ENCODE results near the gene INO80E.
"Not testable (repeated sequence)": the region's sequence is repeated elsewhere in the genome, so short reads cannot be mapped to it uniquely, and the experiment has no call there.

Gene INO80E

DNA sequence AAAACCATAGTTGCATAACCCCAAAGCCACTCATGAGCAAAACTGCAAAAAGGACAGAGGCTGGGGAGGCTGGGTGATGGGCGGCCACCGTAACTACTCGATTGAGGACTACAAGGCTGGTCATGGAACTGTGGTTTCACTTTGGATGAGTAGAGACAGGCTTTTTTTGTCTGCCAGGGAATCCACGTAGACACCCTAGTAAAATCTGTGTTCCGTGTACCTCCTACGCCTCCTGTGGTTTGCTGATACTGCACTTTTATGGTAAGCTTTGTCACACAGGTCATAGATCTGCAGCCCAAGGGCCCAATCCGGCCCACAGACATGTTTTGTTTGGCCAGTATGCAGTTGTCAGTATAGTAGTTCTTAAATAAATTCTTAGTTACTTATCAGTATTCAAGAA lies 37.2 kb downstream of the INO80E start:
- DNase-seq, result no peak

DNA sequence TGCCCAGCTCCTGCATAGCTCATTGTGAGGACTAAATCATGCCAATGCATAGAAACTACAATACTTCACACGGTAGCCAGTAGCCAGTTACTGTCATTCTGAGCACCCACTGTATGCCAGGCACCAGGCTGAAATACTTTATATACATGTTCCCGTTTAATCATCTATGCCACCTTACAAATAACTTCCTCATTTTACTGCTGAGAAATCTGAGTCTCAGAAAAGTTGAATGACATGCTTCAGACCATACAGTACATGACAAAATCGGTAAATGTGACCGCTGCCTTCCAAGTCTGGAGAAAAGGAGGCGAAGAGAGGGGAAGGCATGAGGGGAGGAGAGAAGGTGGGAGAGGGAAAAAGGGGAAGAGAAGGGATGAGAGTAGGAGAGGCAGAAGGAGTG lies 44.2 kb downstream of the INO80E start:
- no peak for DNase-seq

DNA sequence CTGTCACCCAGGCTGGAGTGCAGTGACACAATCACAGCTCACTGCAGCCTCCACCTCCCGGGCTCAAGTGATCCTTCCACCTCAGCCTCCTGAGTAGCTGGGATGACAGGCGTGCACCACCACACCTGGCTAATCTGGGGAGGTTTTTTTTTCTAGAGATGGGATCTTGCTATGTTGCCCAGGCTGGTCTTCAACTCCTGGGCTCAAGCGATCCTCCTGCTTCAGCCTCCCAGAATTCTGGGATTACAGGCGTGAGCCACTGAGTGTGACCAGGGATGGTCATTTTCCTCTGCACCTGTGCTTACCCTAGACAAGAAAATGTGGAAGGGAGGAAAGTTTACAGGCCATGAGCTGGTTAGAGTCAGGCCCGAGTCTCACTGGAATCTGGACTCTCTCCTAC lies 44.6 kb downstream of the INO80E start:
- not testable (repeated sequence) for DNase-seq

DNA sequence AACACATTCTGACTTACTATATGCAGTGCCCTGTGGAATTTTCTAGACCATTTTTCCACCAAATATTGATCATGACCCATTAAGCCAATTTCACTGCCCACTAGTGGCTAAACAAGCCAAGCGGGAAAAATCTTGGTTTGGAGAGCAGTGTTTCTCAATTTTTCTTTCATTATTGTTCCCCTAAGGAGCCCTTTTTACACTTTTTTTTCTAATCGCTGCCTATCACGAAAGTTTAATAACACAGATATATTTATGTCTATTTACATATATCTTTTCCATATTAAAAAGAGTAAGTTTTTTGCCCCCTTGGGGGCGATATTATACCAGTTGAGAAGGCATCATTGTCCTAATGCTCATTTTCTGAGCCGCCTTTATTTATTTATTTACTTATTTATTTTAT lies 45.8 kb downstream of the INO80E start:
- DNase-seq, result no peak

DNA sequence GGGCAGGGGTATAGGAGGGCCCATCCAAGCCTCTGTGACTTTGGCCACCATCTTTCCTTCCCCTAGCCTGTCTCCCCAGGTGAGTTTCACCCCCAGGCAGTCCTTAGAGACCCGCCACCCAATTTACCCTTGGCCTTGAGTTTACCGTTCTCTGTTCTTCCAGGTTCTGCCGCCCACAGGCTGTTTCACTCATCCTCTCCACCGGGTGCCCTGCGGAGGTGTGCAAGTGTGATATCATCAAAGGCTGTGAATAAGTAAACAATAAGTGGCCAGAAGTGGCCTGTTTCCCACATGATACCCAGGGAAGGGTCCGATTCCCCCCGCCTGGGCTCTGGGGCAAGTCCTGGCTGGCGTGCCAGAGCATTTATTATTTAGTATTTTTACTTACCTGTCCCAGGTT lies 50.1 kb downstream of the INO80E start:
- DNase-seq, result no peak

DNA sequence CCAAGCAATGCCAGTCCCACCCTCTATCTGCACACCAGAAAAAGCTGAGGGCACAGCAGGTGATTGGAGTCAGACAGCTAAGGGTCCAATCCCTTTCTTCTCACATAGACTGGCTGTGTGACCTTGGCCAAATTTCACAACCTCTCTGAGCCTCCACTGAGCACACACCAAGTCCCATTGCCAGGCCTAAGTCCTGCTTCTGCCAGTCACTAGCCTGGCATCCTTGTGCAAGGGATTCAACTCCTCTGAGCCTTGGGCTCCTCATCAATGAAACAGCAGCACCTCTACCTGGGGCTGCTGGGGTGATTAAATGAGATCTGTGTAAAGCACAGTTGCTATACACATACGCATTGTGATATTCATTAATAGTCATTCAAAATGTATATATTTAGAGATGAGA lies 50.5 kb downstream of the INO80E start:
- DNase-seq, result no peak

DNA sequence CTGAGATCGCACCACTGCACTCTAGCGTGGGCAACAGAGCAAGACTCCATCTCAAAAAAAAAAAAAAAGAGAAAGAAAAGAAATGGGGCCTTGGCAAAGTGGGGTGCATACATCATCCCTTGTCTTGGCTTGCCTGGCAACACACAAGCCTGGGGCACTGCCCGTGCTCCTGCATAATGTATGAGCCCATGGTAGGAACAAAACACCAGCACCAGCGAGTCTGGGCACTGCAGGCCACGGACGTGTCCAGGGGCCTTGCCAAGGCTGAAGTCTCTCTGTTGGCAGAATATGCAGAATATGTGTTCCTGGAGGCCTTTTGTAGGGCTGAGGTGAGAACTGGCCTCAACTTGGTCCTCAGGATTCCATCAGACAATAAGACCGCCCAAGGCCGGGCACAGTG lies 53.8 kb downstream of the INO80E start:
- DNase-seq, result no peak

DNA sequence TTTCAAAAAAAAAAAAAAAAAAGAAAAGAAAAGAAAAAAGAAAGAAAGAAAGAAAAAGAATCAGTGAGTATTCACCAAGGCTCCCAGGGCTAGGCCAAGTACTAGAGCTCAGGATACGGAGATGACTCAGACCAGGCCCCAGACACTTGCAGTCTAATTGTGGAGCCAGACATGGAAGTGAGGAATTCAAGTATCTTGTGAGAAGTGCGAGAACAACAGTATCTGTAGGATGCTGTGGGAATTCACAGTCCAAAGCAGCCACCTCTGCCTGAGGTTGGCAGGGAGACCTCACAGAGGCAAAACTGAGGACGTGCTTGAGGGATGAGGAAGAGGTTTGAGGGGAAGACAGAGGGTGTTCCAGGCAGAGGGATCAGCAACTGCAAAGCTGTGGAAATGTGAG lies 55.5 kb downstream of the INO80E start:
- no peak for DNase-seq

DNA sequence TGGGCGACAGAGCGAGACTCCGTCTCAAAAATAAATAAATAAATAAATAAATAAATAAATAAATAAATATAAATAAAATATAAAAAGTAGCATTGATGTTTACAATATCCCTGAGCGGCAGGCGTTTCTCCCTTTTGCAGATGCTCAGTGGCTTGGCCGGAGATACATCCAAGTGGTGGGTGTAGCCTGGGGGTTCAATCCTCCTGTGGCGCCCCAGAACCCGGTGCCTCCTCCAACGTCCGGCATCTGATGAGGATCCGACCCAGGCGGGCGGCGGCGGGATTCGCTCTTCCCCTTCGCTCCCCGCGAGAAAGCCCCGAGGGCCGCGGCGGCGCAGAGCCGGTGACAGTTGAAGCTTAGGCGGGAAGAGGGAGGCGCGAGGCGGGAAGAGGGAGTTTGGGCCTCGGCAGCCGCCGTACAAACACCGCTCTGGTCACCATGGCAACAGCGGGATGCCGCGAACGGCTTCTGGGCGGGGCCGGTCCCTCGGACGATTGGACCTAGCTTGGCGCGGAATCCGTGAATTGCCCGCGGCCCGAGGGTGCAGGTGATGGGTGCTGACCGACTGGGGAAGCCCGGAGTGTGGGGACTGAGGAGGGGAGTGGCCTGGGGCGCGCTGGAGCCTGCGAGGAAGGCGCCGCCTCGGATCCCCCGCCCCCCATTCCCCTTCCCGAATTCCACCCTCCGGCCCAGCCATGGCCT lies 56.8 kb downstream of the INO80E start:
- peak; percentile 96 for DNase-seq

DNA sequence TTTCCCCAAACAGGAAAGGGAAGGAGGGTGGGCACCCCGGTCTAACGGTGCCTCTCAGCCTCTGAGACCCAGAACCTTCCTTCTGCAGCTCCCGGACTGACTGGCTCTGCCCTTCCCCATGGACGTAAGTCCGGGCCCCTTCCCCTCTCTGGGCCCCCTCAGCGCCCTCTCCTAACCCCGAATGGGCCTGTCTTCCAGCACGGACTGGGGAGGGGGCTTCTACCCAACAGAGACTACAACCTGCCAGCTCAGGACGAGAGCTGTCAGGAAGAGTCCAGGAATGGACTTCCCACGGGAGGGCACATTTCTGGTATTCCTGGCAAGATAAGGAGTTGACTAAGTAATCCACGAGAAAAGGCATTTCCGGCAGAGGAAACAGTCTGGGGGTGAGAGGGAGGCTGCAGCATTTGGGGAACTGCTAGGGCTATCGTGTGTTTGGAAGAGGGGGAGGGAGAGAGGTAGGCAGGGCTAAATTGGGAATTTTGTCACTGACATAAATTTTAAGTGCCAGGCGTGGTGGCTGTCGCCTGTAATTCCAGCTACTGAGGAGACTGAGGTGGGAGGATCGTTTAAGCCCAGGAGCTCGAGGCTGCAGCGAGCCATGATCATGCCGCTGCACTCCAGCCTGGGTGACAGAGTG lies 57.5 kb downstream of the INO80E start:
- no peak for DNase-seq

DNA sequence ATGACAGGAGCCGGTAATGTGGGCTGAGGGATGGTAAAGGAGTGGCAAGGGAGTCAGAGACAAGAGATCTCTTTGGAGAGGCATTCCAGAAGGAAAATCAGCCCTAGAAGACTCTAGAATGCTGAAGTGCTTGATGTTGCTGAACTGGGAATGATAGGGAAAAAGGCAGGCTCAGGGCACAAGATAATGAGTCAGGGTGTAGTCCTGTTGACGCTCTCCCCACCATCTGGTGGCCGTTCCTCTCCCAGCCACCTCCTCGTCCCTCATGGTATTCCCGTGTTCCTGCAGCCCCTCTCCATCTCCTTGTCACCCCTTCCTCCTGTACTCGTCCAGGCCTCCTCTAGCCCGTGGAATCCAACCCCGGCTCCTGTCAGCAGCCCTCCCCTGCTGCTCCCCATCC lies 58.4 kb downstream of the INO80E start:
- DNase-seq, result no peak

DNA sequence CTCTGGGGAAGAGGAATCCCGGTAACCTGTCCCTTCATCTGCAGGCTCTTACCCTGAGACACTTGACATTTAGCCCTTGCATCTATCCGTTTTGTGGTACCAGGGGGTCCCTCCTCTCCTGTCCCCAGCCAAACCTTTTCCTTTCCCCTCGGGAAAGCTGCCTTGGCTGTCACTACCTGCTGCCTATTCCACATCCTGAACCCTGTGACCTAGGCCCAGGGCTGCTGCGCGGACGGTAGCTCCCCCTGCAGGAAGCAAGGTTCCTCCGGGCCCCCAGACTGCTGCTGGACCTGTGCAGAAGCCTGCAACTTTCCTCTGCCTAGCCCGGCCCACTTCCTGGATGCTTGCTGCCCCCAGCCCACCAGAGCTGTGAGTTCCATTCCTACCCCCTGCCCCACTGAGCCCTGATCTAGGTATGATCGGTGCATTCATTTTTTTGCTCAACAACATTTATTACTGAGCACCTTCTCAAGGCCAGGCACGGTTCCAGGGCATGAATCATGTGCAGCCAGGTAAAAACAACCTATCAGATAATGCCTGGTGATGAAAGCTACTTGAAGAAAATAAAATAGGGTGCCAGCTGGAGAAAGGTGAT lies 59.0 kb downstream of the INO80E start:
- peak; percentile 81 for DNase-seq
